ENCODE measurements around the gene SGK1. TPM values are rescaled to one million over a fixed set of nuclear protein-coding genes. Genes with fewer than 3 reads are reported as not detected.

Gene SGK1
- total RNA-seq (2014; rRNA removed; shearing (Covaris generic)): 40.9 and 41.1 TPM in 2 replicates

DNA sequence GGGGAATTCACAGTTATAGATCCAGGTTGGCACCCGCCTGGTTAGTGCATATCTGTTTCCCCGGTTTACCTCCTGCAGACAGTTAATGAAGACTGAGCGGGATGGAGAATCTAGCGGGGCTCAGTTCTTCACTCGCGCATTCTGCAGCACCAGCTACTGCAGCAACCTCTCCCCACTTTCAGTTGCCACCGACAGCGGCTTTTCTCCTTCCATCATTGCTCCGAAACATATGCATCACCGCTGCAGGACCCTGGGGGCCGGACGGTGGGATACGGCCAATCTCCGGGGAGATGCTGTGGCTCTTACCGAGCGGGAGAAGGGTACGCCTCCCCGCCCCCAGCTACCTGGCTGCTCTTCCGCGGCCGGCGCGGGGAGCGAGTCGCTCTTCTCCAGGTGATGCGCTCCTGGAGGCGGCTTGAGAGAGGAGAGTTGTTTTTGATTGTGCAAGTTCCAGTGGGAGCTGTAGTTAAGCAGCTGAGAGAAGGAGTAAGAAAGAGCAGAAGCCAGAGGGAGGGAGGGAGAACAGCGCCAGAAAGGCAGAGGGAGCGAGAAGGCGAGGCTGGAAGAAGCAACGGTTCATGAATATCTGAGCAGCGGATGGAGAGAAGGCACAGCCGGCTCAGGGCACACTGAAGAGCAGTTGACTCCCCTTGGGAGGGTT is at the start of gene SGK1:
Gene SGK1 (minus strand): TSS at position 642 of the 661 bp plus-strand sequence. CDS start 652 bp downstream, outside the sequence.
- peak; percentile 46 for DNase-seq (ENCODE audit: low read depth)

- peak; percentile 74 for DNase-seq (ENCODE audit: low read depth)
Observed at GRCh38 chr6:134363323-134364039, 45.6 kb upstream of the SGK1 start.

- no peak for DNase-seq (ENCODE audit: low read depth)
Observed at GRCh38 chr6:134361011-134361410, 43.1 kb upstream of the SGK1 start.

GRCh38 chr6:134359302-134359701 is 41.4 kb upstream of the SGK1 start:
- no peak for DNase-seq (ENCODE audit: low read depth)

DNA sequence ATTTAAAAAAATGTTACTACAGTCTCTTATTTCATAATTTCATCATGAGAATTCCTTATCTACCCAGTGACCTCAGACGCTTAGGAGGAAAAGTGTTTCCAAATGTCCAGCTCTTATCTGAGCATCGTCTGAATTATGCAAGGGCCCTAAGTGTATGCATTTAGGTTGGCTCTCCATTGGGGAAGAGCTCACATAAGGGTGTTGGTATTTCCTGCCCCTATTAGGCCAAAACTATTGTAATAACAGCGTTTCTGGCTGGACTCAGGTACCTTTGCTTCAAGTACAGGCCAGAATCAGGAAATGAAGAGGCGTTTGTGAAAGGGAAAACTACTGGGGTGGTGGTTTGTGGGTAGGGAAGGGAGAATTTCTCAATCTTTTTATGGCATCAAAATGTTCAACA is 40.4 kb upstream of the SGK1 start:
- peak; percentile 38 for DNase-seq (ENCODE audit: low read depth)

- no peak for DNase-seq (ENCODE audit: low read depth)
Observed at GRCh38 chr6:134357022-134357487, 39.1 kb upstream of the SGK1 start.

- DNase-seq (ENCODE audit: low read depth): no peak
Observed at GRCh38 chr6:134356405-134356804, 38.5 kb upstream of the SGK1 start.

DNA sequence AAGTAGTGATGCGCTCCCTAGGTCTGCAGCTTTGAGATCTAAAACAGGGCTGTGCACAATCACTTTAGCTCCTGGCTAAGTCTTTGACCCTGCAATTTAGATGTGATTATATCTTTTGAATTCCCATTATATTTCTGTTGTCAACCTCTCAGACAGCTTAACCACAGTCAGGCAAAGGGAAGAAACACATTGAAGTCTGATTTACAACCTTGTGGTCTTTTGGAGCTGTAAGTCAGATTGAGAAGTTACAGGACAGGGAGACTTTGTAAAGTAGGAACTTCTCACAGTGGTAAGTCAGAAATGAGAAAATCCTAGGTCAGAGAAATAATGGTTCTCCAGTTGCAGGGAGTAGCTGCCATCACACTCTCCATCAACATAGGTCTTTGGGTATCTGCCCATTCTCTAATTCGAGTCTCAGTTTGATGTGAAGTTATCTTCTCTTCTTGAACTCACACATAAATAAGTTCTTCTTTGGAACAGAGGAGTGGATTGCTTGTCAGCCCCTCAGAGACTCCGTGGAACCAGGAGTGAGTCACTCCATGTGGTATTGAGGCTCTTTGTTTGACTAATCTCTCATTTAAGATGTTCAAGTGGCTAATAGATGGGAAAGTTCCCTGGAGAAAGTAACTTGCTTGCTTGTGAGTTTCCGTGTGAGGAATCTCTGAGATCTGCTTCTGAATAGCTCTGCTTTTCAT is 35.0 kb upstream of the SGK1 start:
- peak; percentile 61 for DNase-seq (ENCODE audit: low read depth)

DNA sequence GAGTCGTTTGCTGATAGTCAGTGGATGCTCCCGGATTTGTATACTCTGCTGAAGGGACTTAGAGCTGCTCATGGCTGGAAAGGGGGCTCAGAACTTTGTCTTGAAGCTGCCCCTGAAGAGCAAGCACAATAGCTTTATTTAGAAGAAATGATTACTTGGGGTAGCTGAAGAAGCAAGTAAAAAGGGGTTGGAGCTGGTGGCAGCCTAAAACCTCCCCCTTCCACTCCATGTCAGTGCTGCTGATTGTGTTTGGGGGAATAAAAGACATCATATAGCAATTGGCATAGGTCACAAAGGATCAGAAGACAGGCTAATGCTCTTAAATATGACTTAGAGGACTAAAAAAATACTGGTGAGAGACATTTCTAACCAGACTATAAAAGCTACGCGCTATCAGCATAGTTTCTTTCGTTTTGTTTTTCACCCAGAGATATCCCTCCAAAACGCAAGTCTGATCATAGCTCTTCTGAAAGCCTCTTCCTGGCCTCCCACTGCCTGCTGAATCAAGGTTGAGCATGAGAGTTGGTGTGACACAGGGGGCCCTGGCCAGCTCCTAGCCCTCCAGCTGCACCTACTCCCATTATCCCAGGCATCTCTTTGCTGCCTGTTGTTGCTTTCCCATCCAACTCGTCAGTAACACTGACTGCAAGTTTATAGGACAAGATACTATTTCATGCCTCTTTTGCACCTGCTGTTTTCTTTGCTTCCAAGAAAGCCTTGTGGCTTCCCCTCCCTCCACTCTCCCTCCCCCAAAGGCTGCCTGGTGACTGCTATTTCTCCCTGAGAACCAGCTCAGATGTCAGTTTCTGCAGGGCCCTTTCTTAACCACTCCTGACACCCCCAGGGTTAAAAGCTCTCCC is 33.9 kb upstream of the SGK1 start:
- DNase-seq (ENCODE audit: low read depth): no peak

GRCh38 chr6:134347885-134348805 is 30.2 kb upstream of the SGK1 start:
- DNase-seq (ENCODE audit: low read depth): peak; percentile 90

GRCh38 chr6:134346932-134347545 is 29.1 kb upstream of the SGK1 start:
- DNase-seq (ENCODE audit: low read depth): no peak

GRCh38 chr6:134345789-134346188 is 27.9 kb upstream of the SGK1 start:
- DNase-seq (ENCODE audit: low read depth): no peak

DNA sequence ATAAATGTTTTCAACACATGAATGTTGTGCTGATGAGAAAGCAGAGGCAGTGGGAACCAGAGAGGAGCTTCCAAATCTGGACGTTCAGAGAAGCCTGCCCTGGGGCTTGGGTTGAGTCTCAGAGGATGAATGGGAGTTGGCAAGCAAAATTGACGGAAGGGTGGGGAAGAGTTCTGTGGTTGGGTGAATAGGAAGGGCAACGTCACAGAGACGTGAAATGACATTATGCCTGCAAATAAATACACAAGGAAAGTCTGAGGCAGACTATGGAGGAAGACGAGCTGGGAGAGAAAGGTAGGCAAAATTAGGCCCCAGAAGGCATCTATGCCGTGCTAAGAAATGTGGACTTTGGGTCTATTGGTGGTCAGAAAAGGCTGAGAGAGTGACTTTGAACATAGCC is 25.2 kb upstream of the SGK1 start:
- DNase-seq (ENCODE audit: low read depth): no peak

- DNase-seq (ENCODE audit: low read depth): no peak
Observed at GRCh38 chr6:134341999-134342567, 24.2 kb upstream of the SGK1 start.

DNA sequence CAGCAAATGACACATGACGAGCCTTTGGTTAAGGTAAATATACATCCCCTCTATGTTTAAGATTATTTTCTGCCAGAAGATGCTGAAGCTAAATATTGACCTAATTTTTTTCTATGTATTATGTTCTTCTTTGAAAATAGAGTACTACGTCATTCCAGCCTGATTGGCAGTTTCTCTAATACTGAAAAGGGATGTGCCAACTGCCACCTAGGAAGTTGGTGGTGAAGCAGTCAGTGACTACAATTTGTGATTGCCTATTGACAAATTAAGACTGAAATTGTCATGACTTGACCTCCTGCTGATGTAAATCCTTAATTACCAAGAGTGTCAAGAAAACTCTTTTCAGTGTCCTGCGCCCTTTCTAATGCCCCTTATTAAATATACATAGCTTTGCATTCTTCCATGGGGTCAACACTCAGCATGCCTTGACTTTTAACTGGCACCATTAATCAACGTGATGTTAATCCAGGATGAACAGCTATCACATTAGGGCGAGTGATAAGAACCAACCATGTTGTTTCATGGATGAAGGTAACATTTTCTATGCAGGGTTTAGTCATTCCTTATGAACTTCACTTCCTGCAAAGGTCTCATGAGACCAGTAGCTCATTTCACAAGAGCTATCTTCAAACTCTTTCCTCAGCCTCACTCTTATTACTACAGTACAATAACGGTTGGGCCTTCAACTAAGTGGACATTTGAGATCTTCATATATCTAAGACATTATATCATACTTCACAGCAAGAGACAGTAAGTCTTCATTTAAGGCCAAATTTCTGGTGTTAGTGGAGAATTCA is 22.5 kb upstream of the SGK1 start:
- no peak for DNase-seq (ENCODE audit: low read depth)

GRCh38 chr6:134339216-134339615 is 21.3 kb upstream of the SGK1 start:
- no peak for DNase-seq (ENCODE audit: low read depth)

GRCh38 chr6:134331256-134331655 is 13.3 kb upstream of the SGK1 start:
- no peak for DNase-seq (ENCODE audit: low read depth)

GRCh38 chr6:134330555-134330954 is 12.6 kb upstream of the SGK1 start:
- no peak for DNase-seq (ENCODE audit: low read depth)

- no peak for DNase-seq (ENCODE audit: low read depth)
Observed at GRCh38 chr6:134328792-134329191, 10.9 kb upstream of the SGK1 start.

Measured in Daoy (cell line).